Melanocyte of skin (primary cell): ENCODE data around the gene ACTR1B. TPM values are rescaled to one million over a fixed set of nuclear protein-coding genes. Genes with fewer than 3 reads are reported as not detected.

Experiments
- small RNA-seq, 2 donors: library from RNA; depleted of rRNA; stranded (forward); fragments of <200 nt; gene quantifications; one replicate each; pipeline ENCODE3, GENCODE V24; 2012
- total RNA-seq, 2 donors: library from RNA; depleted of rRNA; stranded (reverse); fragments of >200 nt; gene quantifications; 2 replicates each; pipeline ENCODE4 v1.2.3, GENCODE V29; 2012

The ACTR1B gene
- 10 to 100 TPM; 33.0 to 50.6 TPM for total RNA-seq

DNA sequence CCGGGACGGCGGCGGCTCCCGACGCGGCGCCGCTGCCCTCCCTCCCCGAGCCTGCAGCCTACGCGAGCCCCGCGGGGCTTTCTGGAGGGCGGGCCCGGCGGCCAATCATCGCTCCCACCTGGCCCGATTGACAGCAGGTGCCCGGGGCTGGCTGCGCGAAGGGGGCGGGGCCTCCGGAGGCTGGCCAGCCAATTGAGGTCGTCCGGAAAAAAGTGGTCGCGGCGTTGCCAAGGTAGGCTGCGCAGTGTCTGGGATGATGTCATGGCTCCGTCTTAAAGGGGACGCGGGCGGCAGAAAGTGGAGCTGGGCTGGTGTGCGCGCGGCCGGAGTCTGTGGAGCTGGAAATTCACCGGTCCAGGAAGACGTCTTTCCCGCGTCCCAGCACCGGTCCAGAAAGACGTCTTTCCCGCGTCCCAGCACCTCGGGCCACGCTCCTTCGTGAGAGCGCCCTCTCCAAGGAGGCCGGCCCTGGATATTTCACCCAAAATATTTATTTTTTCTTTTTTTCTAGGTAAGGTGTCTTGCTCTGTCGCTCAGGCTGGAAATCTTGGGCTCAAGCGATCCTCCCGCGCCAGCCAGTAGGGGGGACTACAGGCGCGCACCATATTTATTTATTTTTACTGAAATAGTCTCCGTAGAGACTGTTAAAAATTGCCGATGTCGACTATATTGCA is at the start of gene ACTR1B:
Gene ACTR1B (minus strand): TSS at position 83 of the 674 bp plus-strand sequence. CDS start 154 bp downstream, outside the sequence.

DNA sequence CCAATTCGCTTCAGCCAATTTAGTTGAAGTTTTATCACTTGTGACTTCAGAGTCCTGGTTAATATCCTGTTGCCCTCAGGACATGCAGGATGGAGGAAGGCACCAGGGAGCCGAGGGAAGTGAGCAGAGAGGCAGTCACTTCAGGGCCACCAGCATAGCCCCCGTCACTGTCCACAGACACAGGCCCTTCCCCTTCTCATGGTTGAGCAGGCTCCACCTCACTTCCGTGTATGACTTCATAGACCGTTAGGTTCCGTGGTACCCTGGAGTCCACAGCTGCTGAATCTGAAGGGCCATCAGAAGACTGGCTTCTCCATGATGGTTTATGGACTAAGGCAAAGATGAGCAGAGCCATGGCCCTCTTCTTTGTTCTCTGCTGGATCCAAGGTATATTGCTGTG is 5.6 kb upstream of the ACTR1B start, which contains the start of gene C2orf92:
Gene C2orf92 (plus strand): TSS at position 266 of the 400 bp plus-strand sequence. CDS start 76 bp downstream, at position 342.

DNA sequence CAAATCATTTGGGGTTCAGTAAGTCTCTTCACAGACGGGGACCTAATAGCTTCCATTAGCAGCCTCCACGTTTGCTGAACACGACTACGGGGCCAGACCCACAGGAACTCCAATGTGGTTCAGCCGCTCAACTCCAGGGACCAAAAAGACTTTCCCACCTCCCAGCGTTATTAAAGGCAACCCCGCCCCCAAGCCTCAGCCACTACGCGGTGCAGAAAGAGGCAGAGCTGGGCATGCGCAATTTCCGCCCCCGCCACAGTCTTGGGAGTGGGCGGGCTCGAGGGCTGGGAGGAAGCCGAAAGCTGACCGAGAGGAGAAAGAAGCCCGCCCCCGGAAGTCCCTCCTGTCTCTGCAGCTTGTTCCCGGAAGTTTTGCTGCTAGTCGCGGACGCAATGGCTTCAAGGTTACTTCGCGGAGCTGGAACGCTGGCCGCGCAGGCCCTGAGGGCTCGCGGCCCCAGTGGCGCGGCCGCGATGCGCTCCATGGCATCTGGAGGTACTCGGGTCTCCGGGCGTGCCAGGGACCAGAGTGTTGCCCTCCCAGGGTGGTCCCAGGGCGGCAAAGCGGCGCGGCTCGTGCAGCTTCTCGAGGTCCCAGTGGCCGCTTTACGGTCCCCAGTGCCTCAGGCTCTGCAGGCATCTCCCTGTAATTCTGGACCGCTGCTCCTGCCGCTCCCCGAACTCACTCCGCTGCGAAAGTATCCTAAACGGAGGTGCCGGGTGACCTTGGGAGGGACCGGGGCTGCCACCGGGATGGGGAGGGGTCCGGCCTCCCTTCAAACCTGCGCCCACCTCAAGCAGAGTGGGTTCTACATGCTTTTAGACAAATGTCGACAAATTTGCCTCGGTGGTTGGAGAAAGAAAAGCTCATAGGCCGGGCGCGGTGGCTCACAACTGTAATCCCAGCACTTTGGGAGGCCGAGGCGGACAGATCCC is 17.9 kb downstream of the ACTR1B start, which contains the start of gene COX5B:
Gene COX5B (plus strand): TSS at position 368 of the 935 bp plus-strand sequence. CDS start 25 bp downstream, at position 393.

Small RNA genes within 50 kb of the gene (small RNA-seq; reads per million reads assigned to genes)
- gene RNU4-8P, result 0 reads per million in 2 donors

Other genes starting within 250 kb of the ACTR1B start
- gene ANKRD36B, start 74.2 kb downstream of the ACTR1B start, total RNA-seq, result 10 to 100 TPM; 22.0 to 63.7 TPM
- 100 to 1,000 TPM; 295 to 355 TPM for gene COX5B, start 18.0 kb downstream of the ACTR1B start, total RNA-seq
- 1 to 10 TPM; 2.1 to 2.7 TPM for gene C2orf92, start 5.7 kb upstream of the ACTR1B start, total RNA-seq
- under 1 TPM; under 0.01 TPM for gene ZAP70, start 49.5 kb upstream of the ACTR1B start, total RNA-seq